K562 (cell line): Measurements from ENCODE around the gene PAQR7. TPM values are rescaled to one million over a fixed set of nuclear protein-coding genes. Genes with fewer than 3 reads are reported as not detected.

Source experiments
- ATAC-seq: fragments of 200-7000 bp; cut with Tn5 transposase; 3 replicates; pipeline ENCODE4 v1.9.1; 2020; ENCODE audit warnings: moderate library complexity
- BruUV-seq: library from RNA; stranded (reverse); fragments of 400-500 nt; replicated peaks from 2 replicates; lab custom pipeline; 2021; lab: Mats Ljungman, UMichigan
- CTCF ChIA-PET: fragments of 300-600 bp; formaldehyde crosslinking; extraction: SDS; loops from one replicate; lab custom pipeline; 2021; ENCODE audit warnings: low intra/inter-chr PET ratio; lab: Yijun Ruan, JAX
- POLR2A ChIA-PET: fragments of 300-600, 350-650 bp; sonication (Branson Sonifier 250); formaldehyde crosslinking; extraction: SDS; loops from one replicate; lab custom pipeline; 2021; ENCODE audit warnings: antibody characterized with exemption, inconsistent platforms; lab: Yijun Ruan, JAX
- DNase-seq, 4 experiments: peaks; one replicate each; pipeline versions ENCODE4 v3.0.0 to v3.0.0-alpha.2; 2011 to 2018; ENCODE audit warnings: low spot score in 3 of 4, mixed read lengths in 3 of 4; ENCODE audit errors: extremely low read depth in 1 of 4
- FAIRE-seq: peaks from 2 replicates; lab custom pipeline; 2011; peaks lifted over from hg19 to GRCh38; lab: Jason Lieb, UNC
- H2AFZ ChIP-seq: 2 replicates; pipeline ENCODE4 v1.6.0; 2011; ENCODE audit warnings: low read depth, low read length, control low read depth, inconsistent platforms
- H3K27ac ChIP-seq: fragments of 200-600 bp; 3 replicates; pipeline ENCODE4 v1.8.0; 2011; ENCODE audit warnings: low read depth, mild to moderate bottlenecking, control low read depth, inconsistent platforms, low read length, moderate library complexity, mixed read lengths; ENCODE audit errors: extremely low read depth
- H3K27me3 ChIP-seq, 2 experiments: fragments of 300-600 bp in 1 of 2; 2 replicates in 1 of 2; 3 replicates in 1 of 2; pipeline versions ENCODE4 v1.6.0 to v1.8.0; 2011; ENCODE audit warnings: inconsistent platforms in 2 of 2, low read length in 2 of 2, mild to moderate bottlenecking in 1 of 2, mixed read lengths in 1 of 2, moderate library complexity in 1 of 2; ENCODE audit not compliant: control insufficient read depth in 2 of 2, insufficient read depth in 2 of 2
- H3K36me3 ChIP-seq: fragments of 300-600 bp; 3 replicates; pipeline ENCODE4 v1.8.0; 2011; ENCODE audit warnings: mild to moderate bottlenecking, low read length, inconsistent platforms; ENCODE audit not compliant: control insufficient read depth, insufficient read depth
- H3K4me1 ChIP-seq, 2 experiments: fragments of 200-600 bp in 1 of 2; replicated peaks in 1 of 2; 2 replicates in 1 of 2; 3 replicates in 1 of 2; pipeline versions ENCODE4 v1.5.1 to v1.8.0; 2011; ENCODE audit warnings: inconsistent platforms in 2 of 2, low read length in 2 of 2, mild to moderate bottlenecking in 1 of 2, mixed read lengths in 1 of 2, moderate library complexity in 1 of 2; ENCODE audit not compliant: control insufficient read depth in 2 of 2, insufficient read depth in 2 of 2
- H3K4me2 ChIP-seq: 2 replicates; pipeline ENCODE4 v1.6.1; 2011; ENCODE audit warnings: low read length, control low read depth, inconsistent platforms, mixed read lengths; ENCODE audit not compliant: insufficient read depth
- H3K4me3 ChIP-seq: fragments of 200-600 bp; sonication (generic), shearing (Covaris generic); 2 replicates; pipeline ENCODE4 v1.5.1; 2016; ENCODE audit warnings: control low read depth, inconsistent platforms
- H3K79me2 ChIP-seq: fragments of 200-600 bp; 3 replicates; pipeline ENCODE4 v1.8.0; 2011; ENCODE audit warnings: low read length, inconsistent platforms; ENCODE audit not compliant: control insufficient read depth, insufficient read depth
- H3K9ac ChIP-seq, 2 experiments: 2 replicates each; pipeline versions ENCODE4 v1.6.0 to v1.6.1; 2011; ENCODE audit warnings: low read depth in 2 of 2, low read length in 2 of 2, control low read depth in 1 of 2, inconsistent platforms in 1 of 2, mild to moderate bottlenecking in 1 of 2, mixed read lengths in 1 of 2; ENCODE audit not compliant: insufficient read depth in 1 of 2
- H3K9me1 ChIP-seq: one replicate; pipeline ENCODE4 v1.6.0; 2011; ENCODE audit warnings: inconsistent platforms, mild to moderate bottlenecking, low read length, moderate library complexity; ENCODE audit not compliant: control insufficient read depth, insufficient read depth
- H3K9me3 ChIP-seq: replicated peaks from 2 replicates; pipeline ENCODE4 v1.5.1; 2011; ENCODE audit warnings: low read depth, low read length, inconsistent platforms; ENCODE audit not compliant: control insufficient read depth, insufficient read depth
- H4K20me1 ChIP-seq: replicated peaks from 2 replicates; pipeline ENCODE4 v1.6.1; 2011; ENCODE audit warnings: low read length, inconsistent platforms, mixed read lengths; ENCODE audit not compliant: control insufficient read depth, insufficient read depth
- ARID2 ChIP-seq: fragments of 450-650 bp; IDR thresholded peaks from 2 replicates; pipeline ENCODE4 v1.6.1; 2017; ENCODE audit warnings: antibody characterized with exemption, mild to moderate bottlenecking
- IRF2 ChIP-seq: sonication (generic); formaldehyde crosslinking; IDR thresholded peaks from 2 replicates; pipeline ENCODE4 v1.8.1; 2022; ENCODE audit warnings: mild to moderate bottlenecking, missing genetic modification reagents
- MAFF ChIP-seq: IDR thresholded peaks from 2 replicates; pipeline ENCODE4 v1.6.1; 2012; ENCODE audit warnings: low read length, improper control_type of control experiment
- MAZ ChIP-seq, 2 experiments: fragments of 450-650 bp in 1 of 2; sonication (generic) in 1 of 2; formaldehyde crosslinking; IDR thresholded peaks in 1 of 2; conservative IDR thresholded peaks in 1 of 2; 2 replicates each; pipeline versions ENCODE4 v1.4.0 to v1.5.0; 2020; ENCODE audit warnings: mild to moderate bottlenecking in 1 of 2, missing genetic modification reagents in 1 of 2
- MYBL2 ChIP-seq, 2 experiments: fragments of 450-650 bp in 1 of 2; sonication (generic) in 1 of 2; formaldehyde crosslinking in 1 of 2; IDR thresholded peaks; 2 replicates each; pipeline versions ENCODE4 v1.6.1 to v1.8.1; 2017 to 2022; ENCODE audit warnings: borderline replicate concordance in 1 of 2, inconsistent platforms in 1 of 2, low read depth in 1 of 2, mild to moderate bottlenecking in 1 of 2, missing genetic modification reagents in 1 of 2, moderate library complexity in 1 of 2
- NFYB ChIP-seq: IDR thresholded peaks from 2 replicates; pipeline ENCODE4 v1.6.1; 2011; ENCODE audit warnings: mild to moderate bottlenecking, moderate library complexity; ENCODE audit not compliant: insufficient read length; ENCODE audit errors: extremely low read depth
- PCBP2 ChIP-seq: fragments of 200-400 bp; formaldehyde crosslinking; IDR thresholded peaks from 2 replicates; pipeline ENCODE4 v1.6.1; 2018; ENCODE audit warnings: low read length, low read depth, mild to moderate bottlenecking, moderate library complexity; ENCODE audit not compliant: poor library complexity, severe bottlenecking
- POLR2AphosphoS2 ChIP-seq: IDR thresholded peaks from 2 replicates; pipeline ENCODE4 v1.6.1; 2012; ENCODE audit warnings: low read length, improper control_type of control experiment
- POU5F1 ChIP-seq: fragments of 150-350 bp; IDR thresholded peaks from 2 replicates; pipeline ENCODE4 v1.6.1; 2014; ENCODE audit warnings: borderline replicate concordance, low read length, low read depth, mild to moderate bottlenecking; ENCODE audit not compliant: partially characterized antibody
- RREB1 ChIP-seq: fragments of 250-450 bp; sonication (Bioruptor Pico); IDR thresholded peaks from 2 replicates; pipeline ENCODE4 v1.4.0; 2020
- SMARCA5 ChIP-seq: fragments of 450-650 bp; IDR thresholded peaks from 2 replicates; pipeline ENCODE4 v1.6.1; 2016
- SOX6 ChIP-seq: fragments of 450-650 bp; IDR thresholded peaks from 2 replicates; pipeline ENCODE4 v1.6.1; 2014; ENCODE audit warnings: mild to moderate bottlenecking
- THRAP3 ChIP-seq: fragments of 450-650 bp; IDR thresholded peaks from 2 replicates; pipeline ENCODE4 v1.6.1; 2016; ENCODE audit warnings: mild to moderate bottlenecking, inconsistent platforms, borderline replicate concordance
- ZBTB34 ChIP-seq: fragments of 250-450 bp; sonication (Bioruptor Pico); IDR thresholded peaks from 2 replicates; pipeline ENCODE4 v1.8.0; 2021; ENCODE audit warnings: mild to moderate bottlenecking, moderate library complexity
- ZC3H8 ChIP-seq: fragments of 450-650 bp; IDR thresholded peaks from 2 replicates; pipeline ENCODE4 v1.6.1; 2017
- WGBS: fragments of 100-300 bp; shearing (Covaris generic); methylation state at CpG from one replicate; pipeline ENCODE4 v1.1.6; 2016; ENCODE audit warnings: low coverage, mixed read lengths; ENCODE audit not compliant: insufficient coverage; ENCODE audit errors: missing lambda C conversion rate; 5-methylcytosine and 5-hydroxymethylcytosine counted together
- in situ Hi-C: fragments of 300-500 bp; cut with MboI; formaldehyde crosslinking; loops from 4 replicates; pipeline ENCODE4 v1.15.0; 2018; ENCODE audit warnings: inconsistent platforms, mixed read lengths
- intact Hi-C: fragments of 100-400 bp; cut with micrococcal nuclease; formaldehyde crosslinking; loops from 2 replicates; pipeline ENCODE4 v1.14.2; 2022
- polyA plus RNA-seq, 8 experiments: library from polyadenylated mRNA; depleted of rRNA in 4 of 8; stranded (reverse) in 5 of 8; unstranded in 3 of 8; fragments of >200 nt; fragmentation: Nextera tagmentation in 2 of 8; fragmentation: Illumina TruSeq in 1 of 8; extraction: Ambion mirVana in 2 of 8; extraction: Trizol in 1 of 8; gene quantifications; 2 replicates each; pipeline versions ENCODE4 v1.2.1 to v1.2.3, GENCODE V29; 2011 to 2014; ENCODE audit warnings: inconsistent platforms in 1 of 8, missing spikeins in 1 of 8
- total RNA-seq, 7 experiments: library from RNA; depleted of rRNA in 6 of 7; stranded (reverse); fragments of >200 nt in 6 of 7; fragmentation: Illumina TruSeq in 2 of 7; extraction: Trizol in 2 of 7; gene quantifications; 2 replicates each; pipeline versions ENCODE4 v1.2.1 to v1.2.3, GENCODE V29; 2011 to 2021; ENCODE audit warnings: low replicate concordance in 1 of 7

PAQR7 gene
- total and polyA plus RNA-seq, 9 of the 15 experiments (the other 6 are each of a cell fraction or from before 2014, with no cell fraction given), result 1.1 to 5.2 (median 2.6) TPM

GRCh38 chr1:25879675-25880074 lies 4.2 kb upstream of the PAQR7 start (continued):
- peak; percentile 23; the same call in 1 of the 2 replicates for TF ChIP-seq RREB1 (CRISPR knock-in tag)
- TF ChIP-seq IRF2 (CRISPR knock-in tag), result no peak
- TF ChIP-seq ARID2, result no peak
- 0 out of 4 replicates have a peak, but pooled peaks of 1 of the 2 experiments have one; percentile 38 for TF ChIP-seq MAZ (CRISPR knock-in tag; conservative IDR thresholded peaks at IDR 0.05 in 1 of 2, IDR thresholded peaks at IDR 0.05 in 1 of 2)

DNA sequence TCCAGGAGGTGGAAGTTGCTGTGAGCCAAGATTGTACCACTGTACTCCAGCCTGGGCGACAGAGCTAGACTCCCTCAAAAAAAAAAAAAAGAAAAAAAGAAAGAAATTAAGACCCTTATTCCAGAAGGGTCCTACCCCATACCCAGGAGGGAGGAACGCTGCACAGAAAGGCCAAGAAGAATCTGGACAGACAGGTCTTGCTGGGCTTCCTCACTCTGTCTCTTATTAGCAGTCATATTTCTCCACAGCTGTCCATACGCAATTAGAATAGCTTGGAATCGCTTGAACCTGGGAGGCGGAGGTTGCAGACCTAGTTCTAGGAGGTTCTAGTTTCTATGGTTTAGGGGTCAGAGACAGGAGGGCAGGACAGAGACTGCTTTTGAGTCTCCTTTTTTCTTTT lies 3.2 kb upstream of the PAQR7 start:
- no TSS peak for BruUV-seq
- Histone ChIP-seq H3K4me2 (no peak overlapping the region), H2AFZ (peak overlapping the region; percentile 36; the same call in 1 of the 2 replicates), H3K9ac (no peak overlapping the region; a peak in 1 of 4 replicates), H3K4me3 (no peak overlapping the region), H3K79me2 (peaks cover 10% of the 10 kb centered on the region; the same call in 2 of the 3 replicates), H3K9me1 (no peaks in the 10 kb centered on the region), H3K27me3 (no peaks in the 10 kb centered on the region), H3K27ac (no peak overlapping the region), H3K4me1 (peaks cover 30 to 48% of the 10 kb centered on the region in 2 experiments), H3K9me3 (no peaks in the 10 kb centered on the region), H4K20me1 (no peaks in the 10 kb centered on the region), H3K36me3 (no peaks in the 10 kb centered on the region)
- in situ Hi-C loops, result no loop called here
- ATAC-seq (no peak), FAIRE-seq (peak; percentile 51), DNase-seq (no peak)
- intact Hi-C loops, result no loop called here
- CTCF ChIA-PET, result no interaction called here
- WGBS, result 71% methylated on average over 4 of the region's 5 CpGs
- POLR2A ChIA-PET, result interaction anchor here (0.7 to 2.7 kb wide), 6 partner anchors 10 to 554 kb away, joined by 3 to 24 read pairs (median 6); partner anchors contain the start of gene DHDDS
- no peak for TF ChIP-seq ZC3H8
- no peak for TF ChIP-seq SOX6
- TF ChIP-seq SMARCA5, result no peak
- no peak for TF ChIP-seq ZBTB34
- no peak for TF ChIP-seq POU5F1
- TF ChIP-seq NFYB, result no peak
- TF ChIP-seq MYBL2 (IDR thresholded peaks at IDR 0.05; ENCODE audit: low read depth), result no peak
- no peak for TF ChIP-seq MYBL2 (CRISPR knock-in tag; IDR thresholded peaks at IDR 0.05; ENCODE audit: borderline replicate concordance)
- TF ChIP-seq POLR2AphosphoS2, result no peak
- TF ChIP-seq MAFF, result no peak
- no peak for TF ChIP-seq THRAP3
- no peak for TF ChIP-seq PCBP2
